ENCODE data around the gene YIPF6. TPM values are rescaled to one million over a fixed set of nuclear protein-coding genes. Genes with fewer than 3 reads are reported as not detected.

The YIPF6 gene
- total and polyA plus RNA-seq, 9 of the 15 experiments (the other 6 are each of a cell fraction or from before 2014, with no cell fraction given) = 7.7 to 44.2 (median 22.4) TPM

DNA sequence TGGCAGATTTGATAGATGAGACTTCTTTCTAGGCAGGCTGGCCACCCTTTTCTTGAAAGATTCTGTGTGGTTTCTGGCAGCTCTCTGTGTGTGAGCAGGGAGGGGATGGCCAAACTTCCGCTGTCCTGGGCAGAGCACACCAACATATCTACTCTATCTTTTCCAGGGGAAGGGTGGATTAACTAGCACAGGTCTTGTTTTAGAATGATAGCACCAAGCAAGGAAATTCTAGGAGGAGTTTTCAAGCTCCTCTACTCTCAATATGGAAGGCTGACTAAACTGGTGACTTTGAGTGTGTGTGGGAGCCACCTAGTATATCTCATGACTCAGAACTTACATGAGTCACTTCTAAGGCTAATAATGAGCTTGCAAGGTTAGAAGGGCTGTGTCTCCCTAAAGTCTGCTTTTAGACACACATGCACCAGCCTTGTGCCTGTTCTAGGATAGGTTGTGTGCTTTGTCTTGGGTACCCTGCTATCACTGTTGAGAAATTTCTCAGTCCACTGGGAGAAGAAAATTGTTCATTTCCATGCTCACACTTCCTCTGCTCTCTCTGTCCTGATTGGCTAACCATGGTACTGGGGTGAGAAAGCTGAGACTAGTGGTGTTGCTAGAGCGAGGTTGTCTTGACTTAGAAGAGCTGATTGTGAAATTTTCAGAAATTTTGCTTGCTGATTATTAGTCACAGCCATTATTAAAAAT is 72.9 kb downstream of the YIPF6 start:
- Histone ChIP-seq H3K4me1 (replicated peaks in 1 of 2; ENCODE audit: control insufficient read depth in 2 of 2, insufficient read depth in 2 of 2, low read length in 2 of 2) (peaks cover 3 to 33% of the 10 kb centered on the region in 2 experiments; a peak in 3 of 5 replicates), H3K9ac (ENCODE audit: insufficient read depth in 1 of 2, low read depth in 2 of 2, low read length in 2 of 2) (peak overlapping the region in 1 of 2 experiments; percentile 60; a peak in 2 of 4 replicates), H3K9me3 (replicated peaks; ENCODE audit: control insufficient read depth, insufficient read depth, low read depth, low read length) (no peaks in the 10 kb centered on the region), H4K20me1 (replicated peaks; ENCODE audit: control insufficient read depth, insufficient read depth, low read length) (no peaks in the 10 kb centered on the region), H3K27me3 (ENCODE audit: control insufficient read depth in 2 of 2, insufficient read depth in 2 of 2, low read length in 2 of 2) (no peaks in the 10 kb centered on the region), H3K9me1 (ENCODE audit: control insufficient read depth, insufficient read depth, low read length) (no peaks in the 10 kb centered on the region), H3K79me2 (ENCODE audit: control insufficient read depth, insufficient read depth, low read length) (no peaks in the 10 kb centered on the region), H3K27ac (ENCODE audit: extremely low read depth, low read depth, low read length) (peak overlapping the region; percentile 95), H3K4me3 (no peak overlapping the region), H2AFZ (ENCODE audit: low read depth, low read length) (peak overlapping the region; percentile 76), H3K4me2 (ENCODE audit: insufficient read depth, low read length) (peak overlapping the region; percentile 51), H3K36me3 (ENCODE audit: control insufficient read depth, insufficient read depth, low read length) (no peaks in the 10 kb centered on the region)
- no TSS peak for BruUV-seq (replicated peaks)
- ATAC-seq (peak; percentile 94), DNase-seq (ENCODE audit: extremely low read depth in 1 of 4, low spot score in 3 of 4) (peak; percentile 30 to 77 (median 42)), FAIRE-seq (peak; percentile 91)
- ChIA-PET CTCF (ENCODE audit: low intra/inter-chr PET ratio) (no interaction called here), POLR2A (interaction anchor here (0.6 to 1.7 kb wide), 6 partner anchors 9 to 633 kb away, joined by 3 to 7 read pairs (median 4); no protein-coding TSS in a partner anchor)
- in situ Hi-C loops (cut with MboI) (no loop called here), intact Hi-C loops (cut with micrococcal nuclease) (loop anchor here (2.0 to 5.0 kb wide), 2 partner anchors 13 to 116 kb away; no protein-coding TSS in a partner anchor)
- 0% methylated on average over 2 of the region's 2 CpGs for WGBS (ENCODE audit: insufficient coverage, low coverage, missing lambda C conversion rate)
- TF ChIP-seq, protein P1, sequence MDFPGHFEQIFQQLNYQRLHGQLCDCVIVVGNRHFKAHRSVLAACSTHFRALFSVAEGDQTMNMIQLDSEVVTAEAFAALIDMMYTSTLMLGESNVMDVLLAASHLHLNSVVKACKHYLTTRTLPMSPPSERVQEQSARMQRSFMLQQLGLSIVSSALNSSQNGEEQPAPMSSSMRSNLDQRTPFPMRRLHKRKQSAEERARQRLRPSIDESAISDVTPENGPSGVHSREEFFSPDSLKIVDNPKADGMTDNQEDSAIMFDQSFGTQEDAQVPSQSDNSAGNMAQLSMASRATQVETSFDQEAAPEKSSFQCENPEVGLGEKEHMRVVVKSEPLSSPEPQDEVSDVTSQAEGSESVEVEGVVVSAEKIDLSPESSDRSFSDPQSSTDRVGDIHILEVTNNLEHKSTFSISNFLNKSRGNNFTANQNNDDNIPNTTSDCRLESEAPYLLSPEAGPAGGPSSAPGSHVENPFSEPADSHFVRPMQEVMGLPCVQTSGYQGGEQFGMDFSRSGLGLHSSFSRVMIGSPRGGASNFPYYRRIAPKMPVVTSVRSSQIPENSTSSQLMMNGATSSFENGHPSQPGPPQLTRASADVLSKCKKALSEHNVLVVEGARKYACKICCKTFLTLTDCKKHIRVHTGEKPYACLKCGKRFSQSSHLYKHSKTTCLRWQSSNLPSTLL (IDR thresholded peaks at IDR 0.05) = no peak
- TF ChIP-seq, protein P2, sequence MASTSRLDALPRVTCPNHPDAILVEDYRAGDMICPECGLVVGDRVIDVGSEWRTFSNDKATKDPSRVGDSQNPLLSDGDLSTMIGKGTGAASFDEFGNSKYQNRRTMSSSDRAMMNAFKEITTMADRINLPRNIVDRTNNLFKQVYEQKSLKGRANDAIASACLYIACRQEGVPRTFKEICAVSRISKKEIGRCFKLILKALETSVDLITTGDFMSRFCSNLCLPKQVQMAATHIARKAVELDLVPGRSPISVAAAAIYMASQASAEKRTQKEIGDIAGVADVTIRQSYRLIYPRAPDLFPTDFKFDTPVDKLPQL (IDR thresholded peaks at IDR 0.05; ENCODE audit: extremely low read depth, insufficient read length) = no peak
- no peak for TF ChIP-seq REST (IDR thresholded peaks at IDR 0.05; ENCODE audit: borderline replicate concordance)
- no peak for TF ChIP-seq REST (CRISPR knock-in tag; IDR thresholded peaks at IDR 0.05; ENCODE audit: low read depth)
- TF ChIP-seq RBM22 (IDR thresholded peaks at IDR 0.05; ENCODE audit: low read depth, low read length, poor library complexity, severe bottlenecking) = no peak
- TF ChIP-seq RBM15 (IDR thresholded peaks at IDR 0.05; ENCODE audit: insufficient read depth, low read length) = no peak
- no peak for TF ChIP-seq ZNF695 (CRISPR knock-in tag; IDR thresholded peaks at IDR 0.05)
- peak; percentile 23; the same call in 1 of the 2 replicates for TF ChIP-seq VEZF1 (CRISPR knock-in tag; IDR thresholded peaks at IDR 0.05)

Measured in K562 (cell line).